Panc1 (cell line): ENCODE data around the gene FUS. TPM values are rescaled to one million over a fixed set of nuclear protein-coding genes. Genes with fewer than 3 reads are reported as not detected.

Source experiments
- ATAC-seq: fragments of 200-7000 bp; cut with Tn5 transposase; 2 replicates; pipeline ENCODE4 v1.9.1; 2020; ENCODE audit warnings: mild to moderate bottlenecking, moderate library complexity
- BruUV-seq: library from RNA; stranded (reverse); fragments of 400-500 nt; replicated peaks from 2 replicates; lab custom pipeline; 2021; lab: Mats Ljungman, UMichigan
- CTCF ChIA-PET: fragments of 300-600 bp; sonication (Branson Sonifier 250); formaldehyde crosslinking; loops from one replicate; lab custom pipeline; 2022; ENCODE audit warnings: antibody characterized with exemption; lab: Charles Lee
- POLR2A ChIA-PET: fragments of 300-600 bp; sonication (Branson Sonifier 250); formaldehyde crosslinking; loops from one replicate; lab custom pipeline; 2022; ENCODE audit warnings: antibody characterized with exemption; lab: Charles Lee
- DNase-seq: peaks from one replicate; pipeline ENCODE4 v3.0.0-alpha.2; 2010; ENCODE audit warnings: low read depth, low spot score
- H3K27ac ChIP-seq: 2 replicates; pipeline ENCODE4 v1.5.1; 2011; ENCODE audit warnings: mild to moderate bottlenecking, low read length, inconsistent platforms
- H3K27me3 ChIP-seq: fragments of 200-500 bp; sonication (Bioruptor generic); 2 replicates; pipeline ENCODE4 v1.6.0; 2014; ENCODE audit warnings: low read length, inconsistent platforms; ENCODE audit not compliant: control insufficient read depth, insufficient read depth
- H3K36me3 ChIP-seq: fragments of 200-500 bp; sonication (Bioruptor generic); 2 replicates; pipeline ENCODE4 v1.5.1; 2014; ENCODE audit warnings: inconsistent platforms, mild to moderate bottlenecking, low read length, moderate library complexity; ENCODE audit not compliant: control insufficient read depth, insufficient read depth
- H3K4me1 ChIP-seq: 2 replicates; pipeline ENCODE4 v1.5.1; 2011; ENCODE audit warnings: inconsistent platforms, mild to moderate bottlenecking, low read length, moderate library complexity; ENCODE audit not compliant: control insufficient read depth, insufficient read depth
- H3K4me3 ChIP-seq, 2 experiments: 2 replicates each; pipeline ENCODE4 v1.5.1; 2011 to 2012; ENCODE audit warnings: low read depth in 2 of 2, low read length in 2 of 2, mild to moderate bottlenecking in 2 of 2, inconsistent platforms in 1 of 2, moderate library complexity in 1 of 2
- H3K9me3 ChIP-seq: fragments of 200-500 bp; sonication (Bioruptor generic); 2 replicates; pipeline ENCODE4 v1.5.1; 2014; ENCODE audit warnings: low read depth, mild to moderate bottlenecking, inconsistent platforms, low read length, moderate library complexity; ENCODE audit not compliant: control insufficient read depth, insufficient read depth
- POLR2AphosphoS5 ChIP-seq: IDR thresholded peaks from 2 replicates; pipeline ENCODE4 v1.6.1; 2012; ENCODE audit warnings: mild to moderate bottlenecking, low read depth, low read length, moderate library complexity
- SIN3A ChIP-seq: IDR thresholded peaks from 2 replicates; pipeline ENCODE4 v1.6.1; 2012; ENCODE audit warnings: low read depth, mild to moderate bottlenecking, low read length, moderate library complexity, borderline replicate concordance; ENCODE audit not compliant: insufficient read depth
- TCF7L2 ChIP-seq: IDR thresholded peaks from 2 replicates; pipeline ENCODE4 v1.6.1; 2011; ENCODE audit warnings: mild to moderate bottlenecking, low read depth, low read length, inconsistent platforms
- in situ Hi-C: cut with HindIII; loops from 2 replicates; pipeline ENCODE4 v1.10.0; 2016; ENCODE audit warnings: low sequenced_read_pairs, low pct_unique_long_range_greater_than_20kb
- intact Hi-C: fragments of 100-400 bp; cut with micrococcal nuclease; formaldehyde crosslinking; loops from one replicate; pipeline ENCODE4 v1.10.0; 2022; ENCODE audit not compliant: unreplicated experiment
- total RNA-seq: library from RNA; stranded (reverse); gene quantifications from one replicate; pipeline ENCODE4 v1.2.1, GENCODE V29; 2021; ENCODE audit not compliant: unreplicated experiment
- TF ChIP-seq, protein P1 (sequence below), 2 experiments: IDR thresholded peaks; 2 replicates each; pipeline ENCODE4 v1.6.1; 2011 to 2012; ENCODE audit warnings: low read depth in 2 of 2, control low read depth in 1 of 2, low read length in 1 of 2, mild to moderate bottlenecking in 1 of 2, moderate library complexity in 1 of 2; ENCODE audit not compliant: insufficient read depth in 1 of 2
- TF ChIP-seq, protein P2 (sequence below): fragments of 450-650 bp; IDR thresholded peaks from 2 replicates; pipeline ENCODE4 v1.5.1; 2017; ENCODE audit warnings: mild to moderate bottlenecking

FUS gene
- total RNA-seq, 1 experiment from 2014 or later = 441 TPM

DNA sequence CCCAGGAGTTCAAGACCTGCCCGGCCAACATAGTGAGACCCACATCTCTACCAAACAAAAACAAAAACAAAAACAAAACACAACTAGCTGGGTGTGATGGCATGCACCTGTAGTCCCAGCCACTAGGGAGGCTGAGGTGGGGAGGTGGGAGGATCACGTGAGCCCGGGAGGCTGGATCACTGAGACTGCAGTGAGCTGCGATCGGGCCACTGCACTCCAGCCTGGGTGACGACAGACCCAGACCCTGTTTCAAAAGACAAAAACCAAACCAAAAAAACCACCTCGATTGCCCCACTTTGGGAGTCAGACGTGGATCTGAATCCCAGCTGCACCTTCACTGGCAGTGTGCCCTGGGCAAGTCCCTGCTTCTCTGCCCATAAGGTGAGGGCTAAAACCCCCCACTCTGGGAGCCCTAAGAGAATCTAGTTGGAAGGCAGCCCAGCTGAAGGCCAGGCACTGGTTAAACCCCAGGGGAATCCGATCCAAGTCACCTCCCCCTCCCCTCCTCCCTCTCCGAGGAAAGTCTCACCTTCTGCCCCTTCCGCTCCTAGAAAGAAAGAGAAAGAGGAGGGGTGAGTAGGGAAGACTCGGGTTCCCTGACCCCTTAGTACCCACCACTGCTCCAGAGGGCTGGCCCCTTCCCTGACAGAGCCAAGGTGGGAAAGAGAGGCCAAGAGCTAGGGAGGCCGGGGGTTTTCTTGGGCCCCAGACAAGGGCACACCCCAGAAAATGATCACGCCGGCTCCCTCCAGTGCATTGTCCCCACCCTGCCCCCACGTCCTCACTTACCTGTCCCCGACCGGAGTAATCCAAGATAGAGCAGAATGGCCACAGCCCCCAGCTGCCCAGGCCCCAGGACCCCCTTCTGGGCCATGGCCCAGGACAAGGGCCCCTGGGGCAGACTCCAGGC is 45.1 kb upstream of the FUS start:
- BruUV-seq = no TSS peak
- ChIA-PET POLR2A (no interaction called here), CTCF (interaction anchor here (0.5 to 0.7 kb wide), 4 partner anchors 18 to 359 kb away, joined by 3 to 9 read pairs (median 4); no protein-coding TSS in a partner anchor)
- Histone ChIP-seq H3K9me3 (no peaks in the 10 kb centered on the region), H3K4me3 (no peak overlapping the region), H3K36me3 (no peaks in the 10 kb centered on the region), H3K4me1 (peaks cover 9% of the 10 kb centered on the region), H3K27ac (no peak overlapping the region), H3K27me3 (no peaks in the 10 kb centered on the region)
- intact Hi-C loops (no loop called here), in situ Hi-C loops (no loop called here)
- no peak for DNase-seq
- TF ChIP-seq POLR2AphosphoS5 (no peak), SIN3A (no peak), TCF7L2 (no peak)
- TF ChIP-seq, protein P1, sequence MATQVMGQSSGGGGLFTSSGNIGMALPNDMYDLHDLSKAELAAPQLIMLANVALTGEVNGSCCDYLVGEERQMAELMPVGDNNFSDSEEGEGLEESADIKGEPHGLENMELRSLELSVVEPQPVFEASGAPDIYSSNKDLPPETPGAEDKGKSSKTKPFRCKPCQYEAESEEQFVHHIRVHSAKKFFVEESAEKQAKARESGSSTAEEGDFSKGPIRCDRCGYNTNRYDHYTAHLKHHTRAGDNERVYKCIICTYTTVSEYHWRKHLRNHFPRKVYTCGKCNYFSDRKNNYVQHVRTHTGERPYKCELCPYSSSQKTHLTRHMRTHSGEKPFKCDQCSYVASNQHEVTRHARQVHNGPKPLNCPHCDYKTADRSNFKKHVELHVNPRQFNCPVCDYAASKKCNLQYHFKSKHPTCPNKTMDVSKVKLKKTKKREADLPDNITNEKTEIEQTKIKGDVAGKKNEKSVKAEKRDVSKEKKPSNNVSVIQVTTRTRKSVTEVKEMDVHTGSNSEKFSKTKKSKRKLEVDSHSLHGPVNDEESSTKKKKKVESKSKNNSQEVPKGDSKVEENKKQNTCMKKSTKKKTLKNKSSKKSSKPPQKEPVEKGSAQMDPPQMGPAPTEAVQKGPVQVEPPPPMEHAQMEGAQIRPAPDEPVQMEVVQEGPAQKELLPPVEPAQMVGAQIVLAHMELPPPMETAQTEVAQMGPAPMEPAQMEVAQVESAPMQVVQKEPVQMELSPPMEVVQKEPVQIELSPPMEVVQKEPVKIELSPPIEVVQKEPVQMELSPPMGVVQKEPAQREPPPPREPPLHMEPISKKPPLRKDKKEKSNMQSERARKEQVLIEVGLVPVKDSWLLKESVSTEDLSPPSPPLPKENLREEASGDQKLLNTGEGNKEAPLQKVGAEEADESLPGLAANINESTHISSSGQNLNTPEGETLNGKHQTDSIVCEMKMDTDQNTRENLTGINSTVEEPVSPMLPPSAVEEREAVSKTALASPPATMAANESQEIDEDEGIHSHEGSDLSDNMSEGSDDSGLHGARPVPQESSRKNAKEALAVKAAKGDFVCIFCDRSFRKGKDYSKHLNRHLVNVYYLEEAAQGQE (IDR thresholded peaks at IDR 0.05; ENCODE audit: insufficient read depth in 1 of 2, low read depth in 2 of 2, low read length in 1 of 2) = no peak
- TF ChIP-seq, protein P2, sequence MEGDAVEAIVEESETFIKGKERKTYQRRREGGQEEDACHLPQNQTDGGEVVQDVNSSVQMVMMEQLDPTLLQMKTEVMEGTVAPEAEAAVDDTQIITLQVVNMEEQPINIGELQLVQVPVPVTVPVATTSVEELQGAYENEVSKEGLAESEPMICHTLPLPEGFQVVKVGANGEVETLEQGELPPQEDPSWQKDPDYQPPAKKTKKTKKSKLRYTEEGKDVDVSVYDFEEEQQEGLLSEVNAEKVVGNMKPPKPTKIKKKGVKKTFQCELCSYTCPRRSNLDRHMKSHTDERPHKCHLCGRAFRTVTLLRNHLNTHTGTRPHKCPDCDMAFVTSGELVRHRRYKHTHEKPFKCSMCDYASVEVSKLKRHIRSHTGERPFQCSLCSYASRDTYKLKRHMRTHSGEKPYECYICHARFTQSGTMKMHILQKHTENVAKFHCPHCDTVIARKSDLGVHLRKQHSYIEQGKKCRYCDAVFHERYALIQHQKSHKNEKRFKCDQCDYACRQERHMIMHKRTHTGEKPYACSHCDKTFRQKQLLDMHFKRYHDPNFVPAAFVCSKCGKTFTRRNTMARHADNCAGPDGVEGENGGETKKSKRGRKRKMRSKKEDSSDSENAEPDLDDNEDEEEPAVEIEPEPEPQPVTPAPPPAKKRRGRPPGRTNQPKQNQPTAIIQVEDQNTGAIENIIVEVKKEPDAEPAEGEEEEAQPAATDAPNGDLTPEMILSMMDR = no peak
- no peak for ATAC-seq

DNA sequence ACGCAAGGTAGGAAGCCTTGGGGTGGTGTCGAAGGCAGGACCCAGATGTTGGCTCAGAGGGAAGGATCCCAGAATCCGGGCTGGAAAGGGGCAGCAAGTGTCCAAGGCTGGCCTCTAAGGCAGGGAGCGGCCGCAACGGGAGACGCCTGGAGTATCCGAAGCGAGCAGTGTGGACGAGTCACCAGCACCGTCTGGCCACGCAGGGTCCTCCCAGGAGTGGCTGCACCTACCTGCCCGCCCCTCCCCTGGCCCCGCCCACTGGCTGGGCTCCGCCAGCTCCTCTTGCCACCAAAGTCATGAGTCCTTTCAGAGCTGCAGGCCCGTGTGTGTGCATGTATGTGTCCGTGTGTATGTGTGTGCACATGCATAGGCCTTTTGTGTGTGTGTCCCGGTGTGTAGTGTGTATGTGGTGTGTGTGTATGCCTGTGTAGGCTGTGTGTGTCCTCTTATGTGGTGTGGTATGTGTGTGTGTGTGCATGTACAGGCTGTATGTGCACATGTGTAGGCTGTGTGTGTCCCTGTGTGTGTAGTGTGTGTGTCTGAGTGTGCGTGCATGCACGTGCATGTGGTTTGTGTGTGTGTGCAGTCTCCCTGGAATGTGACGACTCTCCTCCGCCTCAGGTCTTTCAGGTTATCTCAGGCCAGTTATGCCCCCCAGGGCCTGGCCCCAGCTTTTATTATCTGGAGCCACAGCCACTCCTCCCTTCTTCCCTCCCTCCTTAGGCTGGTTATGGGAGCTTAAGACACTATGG is 44.2 kb upstream of the FUS start, which contains the start of gene PRSS8:
Gene PRSS8 (minus strand): TSS at position 193 of the 752 bp plus-strand sequence. CDS start 229 bp downstream, outside the sequence.
- no peak for ATAC-seq
- no peak for DNase-seq
- H3K4me1 ChIP-seq = peaks cover 9% of the 10 kb centered on the region

More for the DNA sequence above, 44.2 kb upstream of the FUS start, which contains the start of gene PRSS8:
- TF ChIP-seq SIN3A = no peak
- in situ Hi-C loops (no loop called here), intact Hi-C loops (no loop called here)
- ChIA-PET CTCF (interaction anchor here (0.6 kb wide), 2 partner anchors 23 to 360 kb away, joined by 3 to 7 read pairs; no protein-coding TSS in a partner anchor), POLR2A (interaction anchor here (0.7 to 1.2 kb wide), 2 partner anchors 18 to 43 kb away, joined by 3 read pairs; partner anchors contain the start of gene KAT8)
- Histone ChIP-seq H3K4me3 (no peak within 1 kb of the TSS), H3K36me3 (no peaks in the 10 kb centered on the region), H3K27me3 (no peaks in the 10 kb centered on the region), H3K9me3 (no peaks in the 10 kb centered on the region), H3K27ac (no peak within 1 kb of the TSS)
- no TSS peak for BruUV-seq
